ENCODE measurements around the gene CAVIN3.

- TF ChIP-seq POLR2A (IDR thresholded peaks at IDR 0.05; ENCODE audit: control extremely low read depth in 1 of 2, low read depth in 2 of 2, low read length in 2 of 2): no peak
- TF ChIP-seq CTCF (IDR thresholded peaks at IDR 0.05; ENCODE audit: control extremely low read depth in 1 of 3, insufficient read depth in 1 of 3, low read depth in 1 of 3, low read length in 3 of 3): no peak
- TF ChIP-seq RAD21 (IDR thresholded peaks at IDR 0.05 in 1 of 2, conservative IDR thresholded peaks at IDR 0.05 in 1 of 2; ENCODE audit: low read depth in 2 of 2, low read length in 2 of 2): no peak
These were observed 39.9 kb upstream of the CAVIN3 start for GRCh38 chr11:6360183-6360582.

Data from H1 (cell line).